HFFc6 (cell line): Measurements from ENCODE around the gene PAM16. TPM values are rescaled to one million over a fixed set of nuclear protein-coding genes. Genes with fewer than 3 reads are reported as not detected.
A peak's percentile ranks its signal among the peaks of the same experiment; 100 is the strongest.

Experiments used
- DNase-seq: peaks from one replicate; pipeline ENCODE4 v3.0.0-alpha.2; 2018
- H3K27ac Mint-ChIP-seq: 2 replicates; pipeline ENCODE4 v1.8.0; 2020; ENCODE audit warnings: mild to moderate bottlenecking, mixed read lengths
- H3K27me3 Mint-ChIP-seq: 2 replicates; pipeline ENCODE4 v1.8.0; 2021; ENCODE audit warnings: mild to moderate bottlenecking, moderate library complexity, mixed read lengths; ENCODE audit not compliant: insufficient read depth
- H3K36me3 Mint-ChIP-seq: 2 replicates; pipeline ENCODE4 v1.8.0; 2021; ENCODE audit warnings: low read depth, mixed read lengths
- H3K4me1 Mint-ChIP-seq: 2 replicates; pipeline ENCODE4 v1.8.0; 2020; ENCODE audit warnings: low read depth, mixed read lengths
- H3K4me3 Mint-ChIP-seq: 2 replicates; pipeline ENCODE4 v1.8.0; 2020; ENCODE audit warnings: mild to moderate bottlenecking, moderate library complexity, mixed read lengths
- H3K9me3 Mint-ChIP-seq: 2 replicates; pipeline ENCODE4 v1.8.0; 2020; ENCODE audit warnings: mild to moderate bottlenecking, mixed read lengths
- CTCF ChIP-seq: fragments of 200-600 bp; sonication (generic); IDR thresholded peaks from 2 replicates; pipeline ENCODE4 v1.5.0; 2021; ENCODE audit warnings: antibody characterized with exemption, mild to moderate bottlenecking
- total RNA-seq, 6 experiments: library from RNA; stranded (reverse); fragmentation: NEBNext Ultra II Directional; extraction: Animal tissue kit (Norgen Biotek cat#: 25700); gene quantifications; 2 replicates in 1 of 6; 3 replicates in 5 of 6; pipeline ENCODE4 v1.2.3, GENCODE V29; 2021

PAM16 gene
- total RNA-seq, 6 experiments from 2014 or later: 44.9 to 50.8 (median 46.1) TPM

GRCh38 chr16:4350365-4350786 is 745 bp downstream of the PAM16 start:
- peak overlapping the region; percentile 98 for H3K4me3 Mint-ChIP-seq
- peaks cover 30% of the 10 kb centered on the region for H3K4me1 Mint-ChIP-seq
- peaks cover 2% of the 10 kb centered on the region; the same call in 1 of the 2 replicates for H3K27me3 Mint-ChIP-seq
- DNase-seq: no peak
- H3K27ac Mint-ChIP-seq: peak overlapping the region; percentile 81
- H3K9me3 Mint-ChIP-seq: no peaks in the 10 kb centered on the region
- no peak for TF ChIP-seq CTCF
- H3K36me3 Mint-ChIP-seq: no peaks in the 10 kb centered on the region; the same call in 1 of the 2 replicates

- no peak overlapping the region for H3K27ac Mint-ChIP-seq
- no peaks in the 10 kb centered on the region; the same call in 1 of the 2 replicates for H3K36me3 Mint-ChIP-seq
- TF ChIP-seq CTCF: no peak
- peak overlapping the region; percentile 26; the same call in 1 of the 2 replicates for H3K4me3 Mint-ChIP-seq
- H3K27me3 Mint-ChIP-seq: peaks cover 2% of the 10 kb centered on the region; the same call in 1 of the 2 replicates
- H3K9me3 Mint-ChIP-seq: no peaks in the 10 kb centered on the region
- H3K4me1 Mint-ChIP-seq: peaks cover 30% of the 10 kb centered on the region
- no peak for DNase-seq
These were observed 1.8 kb downstream of the PAM16 start for GRCh38 chr16:4349332-4349731.

- no peak for TF ChIP-seq CTCF
- H3K4me1 Mint-ChIP-seq: peaks cover 21% of the 10 kb centered on the region
- no peak overlapping the region; the same call in 1 of the 2 replicates for H3K4me3 Mint-ChIP-seq
- H3K9me3 Mint-ChIP-seq: no peaks in the 10 kb centered on the region
- DNase-seq: no peak
- no peaks in the 10 kb centered on the region; the same call in 1 of the 2 replicates for H3K36me3 Mint-ChIP-seq
- H3K27me3 Mint-ChIP-seq: peaks cover 2% of the 10 kb centered on the region; the same call in 1 of the 2 replicates
- H3K27ac Mint-ChIP-seq: peak overlapping the region; percentile 18
These were observed 3.2 kb downstream of the PAM16 start for GRCh38 chr16:4347765-4348509.

- Mint-ChIP-seq H3K9me3 (no peaks in the 10 kb centered on the region), H3K36me3 (no peaks in the 10 kb centered on the region; the same call in 1 of the 2 replicates), H3K27ac (peak overlapping the region; percentile 48; the same call in 1 of the 2 replicates), H3K27me3 (peaks cover 2% of the 10 kb centered on the region; the same call in 1 of the 2 replicates), H3K4me3 (no peak overlapping the region; the same call in 1 of the 2 replicates), H3K4me1 (peaks cover 16% of the 10 kb centered on the region)
- no peak for DNase-seq
- no peak for TF ChIP-seq CTCF
These were observed 4.1 kb downstream of the PAM16 start for GRCh38 chr16:4347010-4347409.

GRCh38 chr16:4345836-4346781 is 5.0 kb downstream of the PAM16 start:
- H3K4me3 Mint-ChIP-seq: no peak overlapping the region
- no peak for TF ChIP-seq CTCF
- H3K9me3 Mint-ChIP-seq: no peaks in the 10 kb centered on the region
- peaks cover 9% of the 10 kb centered on the region for H3K4me1 Mint-ChIP-seq
- H3K27ac Mint-ChIP-seq: no peak overlapping the region
- no peaks in the 10 kb centered on the region; the same call in 1 of the 2 replicates for H3K36me3 Mint-ChIP-seq
- peaks cover 6% of the 10 kb centered on the region; the same call in 1 of the 2 replicates for H3K27me3 Mint-ChIP-seq
- no peak for DNase-seq
